ENCODE measurements around the gene KRT24. TPM values are rescaled to one million over a fixed set of nuclear protein-coding genes. Genes with fewer than 3 reads are reported as not detected.
"Not testable (repeated sequence)": the region's sequence is repeated elsewhere in the genome, so short reads cannot be mapped to it uniquely, and the experiment has no call there.

KRT24 gene
- total RNA-seq (ENCODE audit: unreplicated experiment), result not detected
- long read RNA-seq, result 0 reads

DNA sequence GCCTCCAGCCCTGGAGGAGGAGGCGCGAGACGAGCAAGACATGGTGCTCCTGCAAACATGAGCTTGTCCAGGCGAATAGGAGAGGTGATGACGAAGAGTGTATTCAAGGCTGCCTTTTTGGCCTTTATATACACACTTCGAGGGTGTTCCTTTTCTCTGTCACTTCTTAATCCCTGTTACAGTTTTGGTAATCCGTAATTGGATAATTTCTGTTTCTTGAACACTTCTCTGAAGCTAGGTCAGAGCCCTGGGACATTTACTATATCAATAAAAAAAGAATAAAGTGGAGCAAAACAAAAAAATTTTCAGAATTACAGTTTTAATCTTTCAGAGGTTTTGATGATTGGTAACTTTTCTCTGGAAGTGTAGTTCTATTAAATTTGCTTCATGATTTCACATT, at the start of gene KRT24:
Gene KRT24 (minus strand): TSS at position 101 of the 400 bp plus-strand sequence. CDS start 59 bp downstream, at position 42.
- no peak for DNase-seq (ENCODE audit: low spot score)
- TF ChIP-seq, protein P1, sequence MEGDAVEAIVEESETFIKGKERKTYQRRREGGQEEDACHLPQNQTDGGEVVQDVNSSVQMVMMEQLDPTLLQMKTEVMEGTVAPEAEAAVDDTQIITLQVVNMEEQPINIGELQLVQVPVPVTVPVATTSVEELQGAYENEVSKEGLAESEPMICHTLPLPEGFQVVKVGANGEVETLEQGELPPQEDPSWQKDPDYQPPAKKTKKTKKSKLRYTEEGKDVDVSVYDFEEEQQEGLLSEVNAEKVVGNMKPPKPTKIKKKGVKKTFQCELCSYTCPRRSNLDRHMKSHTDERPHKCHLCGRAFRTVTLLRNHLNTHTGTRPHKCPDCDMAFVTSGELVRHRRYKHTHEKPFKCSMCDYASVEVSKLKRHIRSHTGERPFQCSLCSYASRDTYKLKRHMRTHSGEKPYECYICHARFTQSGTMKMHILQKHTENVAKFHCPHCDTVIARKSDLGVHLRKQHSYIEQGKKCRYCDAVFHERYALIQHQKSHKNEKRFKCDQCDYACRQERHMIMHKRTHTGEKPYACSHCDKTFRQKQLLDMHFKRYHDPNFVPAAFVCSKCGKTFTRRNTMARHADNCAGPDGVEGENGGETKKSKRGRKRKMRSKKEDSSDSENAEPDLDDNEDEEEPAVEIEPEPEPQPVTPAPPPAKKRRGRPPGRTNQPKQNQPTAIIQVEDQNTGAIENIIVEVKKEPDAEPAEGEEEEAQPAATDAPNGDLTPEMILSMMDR (IDR thresholded peaks at IDR 0.05; ENCODE audit: unreplicated experiment), result no peak
- Mint-ChIP-seq H3K27me3 (ENCODE audit: unreplicated experiment) (peaks cover 2% of the 10 kb centered on the region), H3K27ac (ENCODE audit: unreplicated experiment) (no peak within 1 kb of the TSS), H3K4me1 (ENCODE audit: unreplicated experiment) (peaks cover 16% of the 10 kb centered on the region), H3K4me3 (ENCODE audit: unreplicated experiment) (no peak within 1 kb of the TSS), H3K9me3 (ENCODE audit: unreplicated experiment) (no peaks in the 10 kb centered on the region), H3K36me3 (ENCODE audit: low read depth, unreplicated experiment) (no peaks in the 10 kb centered on the region)

DNA sequence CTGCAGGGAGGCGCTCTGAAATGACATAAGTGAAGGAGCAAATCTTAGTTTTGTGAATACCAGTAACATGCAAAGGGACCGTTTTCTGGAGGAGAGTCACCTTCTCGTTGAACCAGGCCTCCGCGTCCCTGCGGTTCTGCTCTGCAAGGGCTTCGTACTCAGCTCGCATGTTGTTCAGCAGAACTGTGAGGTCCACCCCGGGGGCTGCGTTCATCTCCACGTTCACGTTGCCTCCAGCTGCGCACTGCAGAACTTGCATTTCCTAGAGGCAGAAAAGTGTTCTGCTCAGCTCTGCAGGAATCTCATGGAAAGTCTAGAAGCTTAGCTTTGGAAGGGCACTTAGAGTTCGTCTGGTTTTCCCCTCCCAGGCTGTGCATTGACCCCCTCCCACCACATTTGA, 47.5 kb upstream of the KRT24 start:
- Mint-ChIP-seq H3K27ac (ENCODE audit: unreplicated experiment) (no peak overlapping the region), H3K36me3 (ENCODE audit: low read depth, unreplicated experiment) (no peaks in the 10 kb centered on the region), H3K27me3 (ENCODE audit: unreplicated experiment) (no peaks in the 10 kb centered on the region), H3K4me1 (ENCODE audit: unreplicated experiment) (no peaks in the 10 kb centered on the region), H3K9me3 (ENCODE audit: unreplicated experiment) (no peaks in the 10 kb centered on the region), H3K4me3 (ENCODE audit: unreplicated experiment) (no peak overlapping the region)
- DNase-seq (ENCODE audit: low spot score), result no peak
- TF ChIP-seq, protein P1 (IDR thresholded peaks at IDR 0.05; ENCODE audit: unreplicated experiment), result no peak

DNA sequence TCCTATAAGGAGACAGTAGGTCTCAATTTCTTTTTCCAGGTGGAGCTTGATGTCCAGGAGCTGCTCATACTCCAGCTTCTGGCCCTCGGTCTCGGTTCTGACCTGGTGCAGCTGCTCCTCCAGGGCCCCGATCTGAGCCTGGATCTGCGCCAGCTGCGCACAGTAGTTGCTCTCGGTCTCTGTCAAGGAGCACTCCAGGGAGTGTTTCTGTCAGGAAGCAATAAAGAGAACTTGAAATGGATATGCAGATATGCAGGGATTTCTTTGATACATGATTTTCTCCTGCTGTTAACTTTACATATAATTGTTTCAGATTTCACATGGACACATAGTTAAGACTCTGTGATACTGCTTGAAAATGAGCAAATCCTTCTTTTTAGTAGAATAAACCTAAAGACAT, 46.8 kb upstream of the KRT24 start:
- Mint-ChIP-seq H3K9me3 (ENCODE audit: unreplicated experiment) (no peaks in the 10 kb centered on the region), H3K27me3 (ENCODE audit: unreplicated experiment) (no peaks in the 10 kb centered on the region), H3K27ac (ENCODE audit: unreplicated experiment) (no peak overlapping the region), H3K4me3 (ENCODE audit: unreplicated experiment) (no peak overlapping the region), H3K4me1 (ENCODE audit: unreplicated experiment) (no peaks in the 10 kb centered on the region), H3K36me3 (ENCODE audit: low read depth, unreplicated experiment) (no peaks in the 10 kb centered on the region)
- no peak for DNase-seq (ENCODE audit: low spot score)
- TF ChIP-seq, protein P1 (IDR thresholded peaks at IDR 0.05; ENCODE audit: unreplicated experiment), result no peak

DNA sequence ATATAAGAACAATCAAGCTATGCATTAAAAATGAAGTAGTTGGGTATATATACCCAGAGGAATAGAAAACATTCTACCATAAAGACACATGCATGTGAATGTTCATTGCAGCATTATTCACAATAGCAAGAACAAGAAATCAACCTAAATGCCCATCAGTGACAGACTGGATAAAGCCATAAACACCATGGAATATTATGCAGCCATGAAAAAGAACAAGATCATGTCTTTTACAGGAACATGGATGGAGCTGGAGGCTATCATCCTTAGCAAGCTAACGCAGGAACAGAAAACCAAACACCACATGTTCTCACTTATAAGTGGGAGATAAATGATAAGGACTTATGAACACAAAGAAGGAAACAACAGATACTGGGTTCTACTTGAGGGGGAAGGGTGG, 45.1 kb upstream of the KRT24 start:
- not testable (repeated sequence) for H3K9me3 Mint-ChIP-seq (ENCODE audit: unreplicated experiment); H3K4me3 Mint-ChIP-seq (ENCODE audit: unreplicated experiment); H3K27me3 Mint-ChIP-seq (ENCODE audit: unreplicated experiment); DNase-seq (ENCODE audit: low spot score); H3K36me3 Mint-ChIP-seq (ENCODE audit: low read depth, unreplicated experiment); H3K4me1 Mint-ChIP-seq (ENCODE audit: unreplicated experiment); H3K27ac Mint-ChIP-seq (ENCODE audit: unreplicated experiment)

DNA sequence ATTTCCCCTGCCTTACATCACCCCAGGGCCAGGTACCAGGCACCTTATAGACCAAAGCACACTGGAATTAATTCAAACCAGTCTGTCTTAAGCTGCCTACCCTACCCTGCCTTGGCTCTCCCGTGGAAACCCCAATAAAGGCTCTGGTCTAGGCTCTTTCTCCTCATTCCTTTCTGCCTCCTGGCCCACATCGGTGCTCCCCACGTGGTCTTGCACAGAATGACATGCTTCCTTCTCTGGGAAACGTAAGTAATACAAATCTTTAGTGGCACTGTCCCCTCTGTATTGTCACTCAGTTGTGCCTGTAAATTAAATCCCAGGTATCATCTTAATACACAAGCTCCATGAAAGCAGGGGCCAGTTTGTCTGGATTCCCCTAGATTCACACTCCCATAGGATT, 35.0 kb upstream of the KRT24 start:
- Mint-ChIP-seq H3K4me3 (ENCODE audit: unreplicated experiment) (no peak overlapping the region), H3K36me3 (ENCODE audit: low read depth, unreplicated experiment) (peaks cover 3% of the 10 kb centered on the region), H3K9me3 (ENCODE audit: unreplicated experiment) (no peaks in the 10 kb centered on the region), H3K27ac (ENCODE audit: unreplicated experiment) (no peak overlapping the region), H3K27me3 (ENCODE audit: unreplicated experiment) (peaks cover 2% of the 10 kb centered on the region), H3K4me1 (ENCODE audit: unreplicated experiment) (no peaks in the 10 kb centered on the region)
- no peak for DNase-seq (ENCODE audit: low spot score)
- TF ChIP-seq, protein P1 (IDR thresholded peaks at IDR 0.05; ENCODE audit: unreplicated experiment), result no peak

DNA sequence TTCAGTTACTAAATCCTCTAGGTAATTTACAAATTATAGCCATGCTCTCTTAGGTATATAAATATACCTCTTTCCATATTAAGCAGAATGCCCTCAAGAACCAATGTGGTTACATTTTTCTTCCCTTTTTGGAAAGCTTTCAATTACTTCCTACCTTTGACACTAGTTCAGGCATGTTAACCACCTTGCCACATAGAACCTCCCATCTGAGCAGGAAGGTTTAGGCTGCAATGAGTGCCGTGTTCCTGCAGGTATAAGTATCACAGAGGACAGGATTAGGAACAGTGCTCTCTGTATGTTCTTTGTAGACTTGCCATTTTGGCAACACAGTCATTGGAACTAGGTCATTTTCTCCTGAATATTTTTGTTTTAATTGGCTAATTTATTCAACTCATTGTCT, 31.5 kb upstream of the KRT24 start:
- peaks cover 2% of the 10 kb centered on the region for H3K27me3 Mint-ChIP-seq (ENCODE audit: unreplicated experiment)
- no peak overlapping the region for H3K27ac Mint-ChIP-seq (ENCODE audit: unreplicated experiment)
- TF ChIP-seq, protein P1 (IDR thresholded peaks at IDR 0.05; ENCODE audit: unreplicated experiment), result no peak
- H3K9me3 Mint-ChIP-seq (ENCODE audit: unreplicated experiment), result no peaks in the 10 kb centered on the region
- DNase-seq (ENCODE audit: low spot score), result no peak
- H3K36me3 Mint-ChIP-seq (ENCODE audit: low read depth, unreplicated experiment), result no peaks in the 10 kb centered on the region
- H3K4me3 Mint-ChIP-seq (ENCODE audit: unreplicated experiment), result no peak overlapping the region
- no peaks in the 10 kb centered on the region for H3K4me1 Mint-ChIP-seq (ENCODE audit: unreplicated experiment)

Measured in endothelial cell (in vitro differentiated cells).